Adrenal gland (tissue), 5 donors: ENCODE results near the gene PGLYRP1.

Experiments used
- POLR2A ChIP-seq, 2 donors: fragments of 450-650 bp; IDR thresholded peaks; one replicate each; pipeline ENCODE4 v1.6.1; 2017; ENCODE audit warnings: antibody characterized with exemption in 2 of 2, mild to moderate bottlenecking in 2 of 2, moderate library complexity in 1 of 2
- TF ChIP-seq, protein P1 (sequence below), 6 experiments: fragments of 450-650 bp in 4 of 6; fragments of 200-600 bp in 2 of 6; sonication (generic) in 1 of 6; IDR thresholded peaks; 1 replicate in 5 of 6; 2 replicates in 1 of 6; pipeline versions ENCODE4 v1.5.1 to v1.8.0; 2016 to 2021; ENCODE audit warnings: antibody characterized with exemption in 6 of 6, mild to moderate bottlenecking in 2 of 6, moderate library complexity in 1 of 6
- donor health status: DM: no; HTN: no; CAD: no.

DNA sequence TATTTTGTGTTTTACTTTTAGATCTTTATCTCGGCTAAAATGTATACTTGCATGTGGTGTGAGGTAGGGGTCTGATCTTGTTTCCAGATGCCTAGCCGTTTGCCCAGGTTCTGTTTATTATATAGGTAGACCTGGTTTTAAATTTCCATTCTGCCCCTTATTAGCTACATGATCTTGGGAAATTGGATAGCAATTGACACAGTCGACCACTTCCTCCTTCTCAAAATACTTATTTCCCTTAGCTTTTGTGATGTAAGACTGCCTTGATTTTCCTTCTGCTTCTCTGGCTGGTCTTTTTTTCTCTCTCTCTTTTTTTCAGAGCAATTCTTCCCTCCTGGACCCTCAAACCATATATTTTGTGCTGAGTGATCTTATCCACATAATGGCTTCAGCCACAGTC, 3.0 kb upstream of the PGLYRP1 start:
- TF ChIP-seq, protein P1, sequence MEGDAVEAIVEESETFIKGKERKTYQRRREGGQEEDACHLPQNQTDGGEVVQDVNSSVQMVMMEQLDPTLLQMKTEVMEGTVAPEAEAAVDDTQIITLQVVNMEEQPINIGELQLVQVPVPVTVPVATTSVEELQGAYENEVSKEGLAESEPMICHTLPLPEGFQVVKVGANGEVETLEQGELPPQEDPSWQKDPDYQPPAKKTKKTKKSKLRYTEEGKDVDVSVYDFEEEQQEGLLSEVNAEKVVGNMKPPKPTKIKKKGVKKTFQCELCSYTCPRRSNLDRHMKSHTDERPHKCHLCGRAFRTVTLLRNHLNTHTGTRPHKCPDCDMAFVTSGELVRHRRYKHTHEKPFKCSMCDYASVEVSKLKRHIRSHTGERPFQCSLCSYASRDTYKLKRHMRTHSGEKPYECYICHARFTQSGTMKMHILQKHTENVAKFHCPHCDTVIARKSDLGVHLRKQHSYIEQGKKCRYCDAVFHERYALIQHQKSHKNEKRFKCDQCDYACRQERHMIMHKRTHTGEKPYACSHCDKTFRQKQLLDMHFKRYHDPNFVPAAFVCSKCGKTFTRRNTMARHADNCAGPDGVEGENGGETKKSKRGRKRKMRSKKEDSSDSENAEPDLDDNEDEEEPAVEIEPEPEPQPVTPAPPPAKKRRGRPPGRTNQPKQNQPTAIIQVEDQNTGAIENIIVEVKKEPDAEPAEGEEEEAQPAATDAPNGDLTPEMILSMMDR (IDR thresholded peaks at IDR 0.05) = no peak
- no peak for TF ChIP-seq POLR2A (IDR thresholded peaks at IDR 0.05)
